ENCODE results near the gene NOTCH2. TPM values are rescaled to one million over a fixed set of nuclear protein-coding genes. Genes with fewer than 3 reads are reported as not detected.
A peak's percentile ranks its signal among the peaks of the same experiment; 100 is the strongest.
"Not testable (repeated sequence)": the region's sequence is repeated elsewhere in the genome, so short reads cannot be mapped to it uniquely, and the experiment has no call there.

The NOTCH2 gene
- total RNA-seq, 3 donors from 2014 or later, result 57.7 to 99.3 (median 60.8) TPM

GRCh38 chr1:120007850-120008249, 61.6 kb downstream of the NOTCH2 start:
- H3K4me3 ChIP-seq; H3K9me3 ChIP-seq; intact Hi-C loops (cut with DNase I, micrococcal nuclease); H3K4me1 ChIP-seq (ENCODE audit: low read depth); ATAC-seq; DNase-seq; H3K36me3 ChIP-seq (ENCODE audit: low read depth): not testable (repeated sequence)

- DNase-seq; H3K4me3 ChIP-seq; H3K4me1 ChIP-seq (ENCODE audit: low read depth); H3K9me3 ChIP-seq; H3K36me3 ChIP-seq (ENCODE audit: low read depth); intact Hi-C loops (cut with DNase I, micrococcal nuclease); ATAC-seq: not testable (repeated sequence)
Measured at GRCh38 chr1:120001035-120001434, 68.4 kb downstream of the NOTCH2 start.

GRCh38 chr1:119996731-119997312, 72.6 kb downstream of the NOTCH2 start:
- H3K4me3 ChIP-seq; H3K9me3 ChIP-seq; intact Hi-C loops (cut with DNase I, micrococcal nuclease); H3K36me3 ChIP-seq (ENCODE audit: low read depth); ATAC-seq; H3K4me1 ChIP-seq (ENCODE audit: low read depth): not testable (repeated sequence)
- DNase-seq, result peak; percentile 30 to 53 (median 48)

- H3K9me3 ChIP-seq; H3K36me3 ChIP-seq (ENCODE audit: low read depth); H3K4me1 ChIP-seq (ENCODE audit: low read depth); H3K4me3 ChIP-seq; intact Hi-C loops (cut with DNase I, micrococcal nuclease); ATAC-seq; DNase-seq: not testable (repeated sequence)
Measured at GRCh38 chr1:119995975-119996374, 73.5 kb downstream of the NOTCH2 start.

GRCh38 chr1:119988306-119989062, 81.0 kb downstream of the NOTCH2 start:
- ATAC-seq (no peak), DNase-seq (no peak)
- H3K4me3 ChIP-seq, result no peak overlapping the region
- intact Hi-C loops (cut with DNase I, micrococcal nuclease), result no loop called here
- H3K36me3 ChIP-seq (ENCODE audit: low read depth), result no peaks in the 10 kb centered on the region
- no peaks in the 10 kb centered on the region for H3K4me1 ChIP-seq (ENCODE audit: low read depth)
- H3K9me3 ChIP-seq, result no peaks in the 10 kb centered on the region
- no peak for TF ChIP-seq CTCF (IDR thresholded peaks at IDR 0.05)

GRCh38 chr1:119987686-119988085, 81.8 kb downstream of the NOTCH2 start:
- no peaks in the 10 kb centered on the region for H3K4me1 ChIP-seq (ENCODE audit: low read depth)
- TF ChIP-seq CTCF (IDR thresholded peaks at IDR 0.05), result no peak
- no peak overlapping the region for H3K4me3 ChIP-seq
- H3K36me3 ChIP-seq (ENCODE audit: low read depth), result no peaks in the 10 kb centered on the region
- no peak for ATAC-seq
- intact Hi-C loops (cut with DNase I, micrococcal nuclease), result no loop called here
- no peaks in the 10 kb centered on the region for H3K9me3 ChIP-seq
- DNase-seq, result no peak

GRCh38 chr1:119987112-119987511, 82.3 kb downstream of the NOTCH2 start:
- no peak for TF ChIP-seq CTCF (IDR thresholded peaks at IDR 0.05)
- H3K4me3 ChIP-seq, result no peak overlapping the region
- H3K9me3 ChIP-seq, result no peaks in the 10 kb centered on the region
- intact Hi-C loops (cut with DNase I, micrococcal nuclease), result no loop called here
- H3K36me3 ChIP-seq (ENCODE audit: low read depth), result no peaks in the 10 kb centered on the region
- H3K4me1 ChIP-seq (ENCODE audit: low read depth), result no peaks in the 10 kb centered on the region
- DNase-seq (no peak), ATAC-seq (peak; percentile 44)

Data from mucosa of descending colon (tissue), 3 donors.